A673 (cell line): ENCODE results near the gene MDH2.

Experiments used
- CTCF ChIP-seq: fragments of 300-800, 200-600 bp; sonication (generic); conservative IDR thresholded peaks from 2 replicates; pipeline ENCODE4 v1.5.1; 2017; ENCODE audit warnings: low read depth, mild to moderate bottlenecking, antibody characterized with exemption, low read length, moderate library complexity, mixed read lengths
- EZH2 ChIP-seq: fragments of 200-600 bp; sonication (generic); IDR thresholded peaks from 2 replicates; pipeline ENCODE4 v1.6.1; 2017; ENCODE audit warnings: borderline replicate concordance, low read depth, mild to moderate bottlenecking, mixed read lengths, antibody characterized with exemption, low read length; ENCODE audit not compliant: poor library complexity, severe bottlenecking

GRCh38 chr7:76064208-76064970 lies 16.5 kb downstream of the MDH2 start:
- TF ChIP-seq CTCF (no peak), EZH2 (no peak)
